HuH-7.5 (cell line): ENCODE data around the gene KDM6B.

Experiments used
- DNase-seq: peaks from one replicate; pipeline ENCODE4 v3.0.0; 2011; ENCODE audit warnings: low spot score

KDM6B gene

GRCh38 chr17:7824021-7824924 lies 9.7 kb upstream of the KDM6B start:
- DNase-seq, result no peak

GRCh38 chr17:7825206-7825990 lies 8.6 kb upstream of the KDM6B start:
- DNase-seq, result no peak

GRCh38 chr17:7830616-7831015 lies 3.4 kb upstream of the KDM6B start:
- no peak for DNase-seq

- DNase-seq, result no peak
These were observed 2.8 kb upstream of the KDM6B start for GRCh38 chr17:7831233-7831632.

GRCh38 chr17:7832431-7832830 lies 1.6 kb upstream of the KDM6B start:
- DNase-seq, result no peak

GRCh38 chr17:7833011-7833794 lies 814 bp upstream of the KDM6B start:
- no peak for DNase-seq

GRCh38 chr17:7834542-7834956 lies 532 bp downstream of the KDM6B start:
- DNase-seq, result peak; percentile 48

- peak; percentile 86 for DNase-seq
These were observed 1.2 kb downstream of the KDM6B start for GRCh38 chr17:7834957-7835813.

- DNase-seq, result no peak
These were observed 2.0 kb downstream of the KDM6B start for GRCh38 chr17:7835814-7836595.

- peak; percentile 70 for DNase-seq
These were observed 2.8 kb downstream of the KDM6B start for GRCh38 chr17:7836596-7837407.

GRCh38 chr17:7837408-7838088 lies 3.5 kb downstream of the KDM6B start:
- DNase-seq, result no peak

- peak; percentile 41 for DNase-seq
These were observed 4.4 kb downstream of the KDM6B start for GRCh38 chr17:7838090-7839075.

- no peak for DNase-seq
These were observed 5.3 kb downstream of the KDM6B start for GRCh38 chr17:7839190-7839875.

- no peak for DNase-seq
These were observed 5.9 kb downstream of the KDM6B start for GRCh38 chr17:7839876-7840261.

GRCh38 chr17:7840441-7840840 lies 6.4 kb downstream of the KDM6B start:
- no peak for DNase-seq

- no peak for DNase-seq
These were observed 6.9 kb downstream of the KDM6B start for GRCh38 chr17:7840875-7841274.

GRCh38 chr17:7841396-7841914 lies 7.4 kb downstream of the KDM6B start:
- DNase-seq, result peak; percentile 54
